HG03280 (cell line): ENCODE results near the gene HPSE2.
"Not testable (repeated sequence)": the region's sequence is repeated elsewhere in the genome, so short reads cannot be mapped to it uniquely, and the experiment has no call there.

Experiments used
- ATAC-seq: cut with Tn5 transposase; IDR thresholded peaks from one replicate; pipeline ENCODE4 v1.9.1; 2021; ENCODE audit warnings: mild to moderate bottlenecking, moderate library complexity; ENCODE audit not compliant: unreplicated experiment

HPSE2 gene

DNA sequence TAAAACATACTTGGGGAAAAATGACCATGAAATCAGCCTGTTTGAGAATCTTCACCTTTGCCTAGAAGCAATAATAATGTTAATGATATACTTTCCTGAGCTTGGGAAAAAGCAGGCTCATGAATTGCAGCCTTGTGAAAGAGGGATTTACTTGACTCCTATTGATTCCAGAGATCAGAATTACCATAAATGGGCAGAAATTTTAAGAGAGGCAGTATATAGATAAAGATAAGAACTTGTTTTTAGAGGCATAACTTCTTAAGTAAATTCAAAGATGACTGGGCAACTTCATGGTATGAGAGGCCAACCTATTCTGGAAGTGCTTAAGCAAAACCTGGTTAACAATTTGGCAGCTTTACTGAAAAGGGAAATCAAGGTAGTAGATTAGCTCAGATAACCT, 225.4 kb downstream of the HPSE2 start:
- no peak for ATAC-seq

DNA sequence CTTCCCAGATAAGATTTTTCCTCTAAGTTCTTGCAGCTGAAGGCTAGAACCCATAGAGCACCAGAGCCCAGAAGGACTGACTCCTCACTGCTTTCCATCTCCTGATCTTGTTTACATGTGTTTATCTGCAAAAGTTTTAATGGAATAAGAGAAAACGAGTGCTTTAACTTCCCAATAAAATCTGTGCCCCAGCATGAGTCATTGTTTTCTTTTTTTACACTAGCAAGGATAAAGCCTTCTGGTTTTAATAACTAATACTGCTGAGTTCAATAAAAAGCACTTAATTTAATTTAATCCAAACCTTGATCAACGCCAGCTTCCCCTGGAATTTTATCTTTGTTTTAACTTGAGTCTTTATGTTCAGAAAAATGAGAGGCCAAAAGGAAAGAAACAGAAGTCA, 227.6 kb downstream of the HPSE2 start:
- no peak for ATAC-seq

DNA sequence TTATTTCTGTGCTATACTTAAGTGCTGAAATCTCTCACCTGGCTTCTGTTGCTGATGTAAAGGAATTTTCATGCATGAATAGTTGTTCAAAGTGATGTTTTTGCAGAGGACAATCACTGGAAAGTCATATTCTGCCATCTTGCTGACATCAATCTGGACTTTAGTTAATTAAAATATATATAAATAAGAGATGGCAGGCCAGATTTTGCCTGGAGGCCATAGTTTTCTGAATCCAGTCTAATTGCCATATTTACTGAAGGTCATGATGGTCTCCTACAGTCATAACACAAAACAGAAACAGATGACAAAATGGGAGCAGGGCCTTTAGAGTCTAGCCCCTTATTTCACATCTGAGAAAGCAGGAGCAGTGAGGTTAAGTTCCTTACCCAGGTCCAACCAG, 228.2 kb downstream of the HPSE2 start:
- ATAC-seq = no peak

DNA sequence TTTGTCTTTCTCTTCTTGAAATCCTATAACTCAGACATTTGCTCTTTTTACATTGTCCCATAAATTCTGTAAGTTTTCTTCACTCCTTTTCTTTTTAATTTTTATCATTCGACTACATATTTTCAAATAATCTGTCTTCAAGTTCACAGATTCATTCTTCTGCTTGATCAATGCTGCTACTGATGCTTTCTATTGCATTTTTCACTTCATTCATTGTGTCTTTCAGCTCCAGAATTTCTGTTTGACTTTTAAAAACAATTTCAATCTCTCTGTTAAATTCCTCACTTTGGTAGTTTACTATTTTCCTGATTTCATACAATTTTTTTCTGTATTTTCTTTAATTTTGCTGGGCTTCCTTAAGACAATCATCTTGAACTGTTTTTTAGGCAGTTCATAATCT, 230.4 kb downstream of the HPSE2 start:
- ATAC-seq = no peak

DNA sequence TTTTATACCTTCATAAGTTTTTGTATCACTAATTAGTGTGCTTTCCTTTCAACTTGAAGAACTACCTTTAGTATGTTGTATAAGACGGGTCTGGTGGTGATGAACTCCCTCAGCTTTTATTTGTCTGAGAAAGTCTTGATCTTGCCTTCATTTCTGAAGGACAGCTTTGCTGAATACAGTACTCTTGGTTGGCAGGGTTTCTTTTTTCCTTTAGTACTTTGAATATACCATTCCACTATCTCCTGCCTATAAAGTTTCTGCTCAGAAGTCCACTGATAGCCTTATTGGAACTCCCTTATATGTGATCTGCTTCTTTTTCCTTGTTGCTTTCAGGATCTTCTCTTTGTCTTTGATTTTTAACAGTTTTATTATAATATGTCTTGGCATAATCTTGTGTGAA, 230.9 kb downstream of the HPSE2 start:
- ATAC-seq = no peak

DNA sequence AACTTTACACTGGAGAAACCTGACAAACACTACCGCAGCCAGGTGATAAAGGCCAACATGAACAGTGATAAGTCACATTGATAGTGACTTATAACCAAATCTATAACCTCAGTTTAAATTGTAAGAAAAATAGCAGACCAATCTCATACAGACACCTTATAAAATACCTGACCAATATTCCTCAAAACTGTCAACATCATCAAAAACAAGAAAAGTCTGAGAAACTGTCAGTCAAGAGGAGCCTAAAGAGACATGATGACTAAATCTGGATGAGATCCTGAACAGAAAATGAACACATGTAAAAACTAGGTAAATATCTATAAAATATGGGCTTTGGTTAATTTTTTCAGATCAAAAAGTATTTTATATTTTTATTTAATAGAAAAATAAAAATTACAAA, 233.3 kb downstream of the HPSE2 start:
- no peak for ATAC-seq

DNA sequence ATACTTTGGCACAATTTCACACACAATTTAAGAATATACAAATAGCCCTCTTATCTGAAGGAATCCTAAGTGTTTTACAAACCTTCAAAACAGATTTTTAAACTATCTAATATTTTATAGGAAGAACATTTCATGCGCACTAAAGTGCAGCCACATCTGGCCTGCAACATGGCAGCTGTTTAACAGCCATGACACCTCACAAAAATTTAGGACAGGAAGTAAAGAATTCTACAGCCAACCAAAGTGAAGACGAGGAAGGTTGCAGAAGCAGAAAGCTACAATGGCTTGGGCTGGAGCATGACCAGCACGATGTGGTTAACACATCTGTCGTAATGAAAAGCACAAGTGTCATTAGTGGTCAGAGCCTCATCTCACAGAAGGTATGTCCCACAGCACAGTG, 238.1 kb downstream of the HPSE2 start:
- ATAC-seq = no peak

DNA sequence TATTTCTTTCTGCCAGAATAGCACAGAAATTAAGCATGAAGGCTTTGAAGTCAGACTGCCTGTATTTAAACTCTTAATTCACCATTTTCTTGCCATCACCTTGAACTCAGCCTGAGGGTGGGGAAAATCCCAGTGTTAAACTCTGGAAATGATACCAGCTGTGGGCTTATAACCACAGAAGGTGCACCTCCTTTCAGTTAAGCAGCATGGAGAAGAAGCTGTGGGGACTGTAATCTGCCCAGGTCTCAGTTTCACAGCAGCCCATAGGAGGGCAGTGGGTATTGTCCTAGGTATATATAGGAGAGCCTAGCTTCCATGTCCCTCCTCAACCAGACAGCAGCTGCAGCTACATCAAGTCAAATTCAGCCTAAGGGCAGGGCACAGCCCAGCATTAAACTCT, 241.6 kb downstream of the HPSE2 start:
- ATAC-seq = no peak

DNA sequence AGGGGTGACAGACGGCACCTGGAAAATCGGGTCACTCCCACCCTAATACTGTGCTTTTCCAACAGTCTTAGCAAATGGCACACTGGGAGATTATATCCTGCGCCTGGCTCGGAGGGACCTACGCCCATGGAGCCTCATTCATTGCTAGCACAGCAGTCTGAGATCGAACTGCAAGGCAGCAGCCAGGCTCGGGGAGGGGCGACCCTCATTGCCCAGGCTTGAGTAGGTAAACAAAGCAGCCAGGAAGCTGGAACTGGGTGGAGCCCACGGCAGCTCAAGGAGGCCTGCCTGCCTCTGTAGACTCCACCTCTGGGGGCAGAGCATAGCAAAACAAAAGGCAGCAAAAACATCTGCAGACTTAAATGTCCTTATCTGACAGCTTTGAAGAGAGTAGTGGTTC, 251.9 kb downstream of the HPSE2 start:
- not testable (repeated sequence) for ATAC-seq

DNA sequence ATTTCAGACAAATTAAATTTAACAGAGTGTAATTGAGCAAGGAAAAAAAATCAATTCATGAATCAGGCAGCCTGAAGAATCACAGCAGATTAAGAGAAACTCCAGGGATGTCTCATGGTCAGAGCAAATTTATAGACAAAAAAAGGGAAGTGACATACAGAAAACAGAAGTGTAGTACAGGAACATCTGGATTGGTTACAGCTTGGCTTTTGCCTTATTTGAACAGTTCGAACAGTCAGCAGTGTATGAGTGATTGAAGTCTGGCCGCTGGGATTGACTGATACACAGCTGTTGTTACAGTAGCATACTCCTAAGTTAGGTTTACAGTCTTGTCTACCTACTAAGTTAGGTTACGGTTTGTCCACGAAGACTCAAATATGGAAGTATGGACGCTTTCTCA, 255.3 kb downstream of the HPSE2 start:
- no peak for ATAC-seq

DNA sequence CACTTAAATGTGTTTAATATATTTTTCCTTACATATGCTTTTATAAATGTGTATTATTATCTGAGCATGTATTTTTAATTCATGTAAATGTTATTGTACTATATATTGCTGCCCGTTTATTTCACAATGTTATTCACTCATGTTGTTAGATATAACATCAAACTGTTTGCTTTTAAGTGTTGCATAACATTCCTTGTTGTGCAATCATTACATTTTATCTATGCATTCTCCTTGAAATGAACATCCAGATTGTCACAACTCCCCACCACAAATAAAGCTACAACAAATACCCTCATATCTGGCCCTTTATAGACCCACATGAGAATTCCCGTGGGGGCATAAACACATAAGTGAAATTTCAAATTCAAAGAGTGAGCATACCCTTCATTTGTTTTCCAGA, 264.2 kb downstream of the HPSE2 start:
- ATAC-seq = no peak

DNA sequence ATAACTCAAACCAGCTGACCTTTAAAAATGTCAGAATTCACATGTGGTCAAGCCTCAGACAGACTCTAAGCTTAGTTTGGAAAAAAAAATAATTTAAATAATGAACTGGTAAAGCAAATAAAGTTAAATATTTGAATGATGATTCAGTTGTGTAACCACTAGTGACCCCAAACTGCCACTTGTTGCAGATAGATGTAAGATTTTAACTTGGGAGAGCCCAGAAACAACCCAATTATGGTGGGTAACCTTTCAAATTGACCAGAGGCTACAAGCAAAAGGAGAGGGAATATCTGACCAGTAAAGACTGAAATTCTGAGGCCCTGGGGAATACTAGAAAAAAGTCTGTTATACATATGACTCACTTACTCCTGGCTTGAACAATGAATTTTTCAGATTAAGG, 268.1 kb downstream of the HPSE2 start:
- ATAC-seq = no peak

DNA sequence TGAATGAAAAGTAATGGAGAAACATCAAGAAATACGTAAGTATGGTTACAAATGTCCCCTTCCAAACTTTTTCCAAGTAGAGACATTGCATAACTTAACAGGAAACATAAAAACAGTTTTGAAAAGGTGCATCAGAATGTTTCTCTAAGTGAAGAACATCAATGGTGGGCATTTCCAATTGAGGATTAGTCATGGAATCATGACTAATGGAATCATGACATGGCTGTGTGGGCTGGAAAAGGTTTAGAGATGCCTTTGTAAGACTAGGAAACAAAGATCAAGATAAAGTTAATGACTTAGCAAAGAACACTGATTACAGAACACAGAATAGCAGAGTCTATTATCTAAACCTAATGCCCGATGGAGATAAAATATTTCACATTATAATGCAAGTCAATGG, 272.0 kb downstream of the HPSE2 start:
- ATAC-seq = no peak

DNA sequence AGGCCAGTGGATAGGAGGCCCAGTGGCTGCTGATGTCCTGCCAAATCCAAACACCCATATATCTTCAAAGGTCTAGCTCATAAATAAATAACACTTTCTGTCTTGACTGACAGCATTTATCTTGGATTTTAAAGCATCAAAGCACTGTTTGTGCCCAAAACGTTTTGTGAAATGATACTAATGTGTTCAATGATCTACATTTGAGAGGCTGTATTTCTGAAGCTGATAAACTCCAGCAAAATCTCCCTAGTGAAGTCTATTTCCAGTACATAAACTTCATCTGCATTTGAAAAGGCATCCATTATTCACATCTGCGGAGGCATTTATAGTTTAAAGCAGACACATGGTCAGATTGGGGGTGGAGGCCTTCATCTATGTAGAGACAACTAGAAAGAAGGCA, 276.3 kb downstream of the HPSE2 start:
- no peak for ATAC-seq

DNA sequence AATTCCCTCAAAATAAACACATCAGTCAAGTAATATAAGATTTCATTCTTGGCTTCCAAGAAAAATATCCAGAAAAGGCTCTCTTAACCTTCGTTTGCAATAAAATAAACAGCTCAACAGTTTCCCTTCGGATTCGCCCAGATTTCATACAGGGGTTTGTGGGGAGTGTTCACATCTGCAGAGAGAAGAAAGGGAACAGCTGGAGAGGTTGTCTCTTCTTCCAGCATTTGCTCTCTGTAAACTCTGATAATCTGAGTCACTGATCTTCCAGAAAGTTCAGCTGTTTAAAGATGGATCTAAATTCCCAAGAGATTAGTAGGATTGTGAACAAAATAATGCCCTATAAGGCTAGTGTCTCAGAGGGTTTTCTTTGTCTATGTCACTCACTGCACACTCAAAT, 277.9 kb downstream of the HPSE2 start:
- no peak for ATAC-seq

DNA sequence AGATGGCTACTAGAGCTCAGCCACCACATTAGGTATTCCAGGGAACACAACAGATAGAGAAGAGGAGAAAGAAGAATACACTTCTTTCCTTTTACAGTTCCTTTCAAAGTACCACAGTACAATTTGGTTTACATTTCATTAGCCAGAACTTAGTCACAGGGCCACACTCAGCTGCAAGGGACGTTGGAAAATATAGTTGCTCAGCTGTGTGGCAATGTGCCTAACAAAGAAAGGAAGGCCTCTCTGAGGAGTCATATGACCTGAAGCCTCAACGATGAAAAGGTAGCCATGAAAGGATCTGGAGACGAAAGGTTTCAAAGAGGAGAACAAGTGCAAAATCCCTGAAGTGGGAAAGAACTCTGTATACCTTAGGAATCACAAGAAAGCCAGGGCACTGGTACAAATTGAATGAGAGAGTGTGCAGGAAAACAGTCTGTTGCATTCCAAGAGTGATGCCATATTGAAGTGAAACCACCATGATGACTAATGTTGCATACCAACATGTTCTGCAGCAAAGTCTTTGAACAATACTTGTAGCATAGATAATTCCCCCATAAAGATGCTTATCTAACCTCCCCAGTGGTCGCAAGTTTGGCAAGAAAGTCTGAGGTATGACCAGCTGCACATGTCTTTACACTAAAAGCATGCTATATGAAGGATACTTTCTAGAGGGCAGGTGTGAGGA, 278.9 kb downstream of the HPSE2 start:
- no peak for ATAC-seq

DNA sequence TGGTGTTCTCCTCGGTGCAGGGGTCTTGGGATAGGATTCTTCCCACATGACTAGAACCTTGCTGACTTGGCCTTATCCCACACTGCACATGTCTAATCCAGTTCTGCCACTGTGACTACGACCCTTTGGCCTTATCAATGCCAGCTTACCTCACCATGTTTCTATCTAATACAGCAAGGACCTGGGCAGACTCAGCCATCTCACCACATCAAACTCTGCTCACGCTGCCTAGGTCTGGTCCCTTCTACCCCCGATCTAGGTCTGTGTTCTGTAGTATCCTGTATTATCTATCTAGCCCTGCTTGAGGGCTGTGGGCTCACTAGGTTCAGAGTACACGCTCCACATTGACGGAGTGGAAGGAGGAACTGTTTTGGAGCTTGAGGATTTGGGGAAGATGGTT, 282.4 kb downstream of the HPSE2 start:
- ATAC-seq = no peak

DNA sequence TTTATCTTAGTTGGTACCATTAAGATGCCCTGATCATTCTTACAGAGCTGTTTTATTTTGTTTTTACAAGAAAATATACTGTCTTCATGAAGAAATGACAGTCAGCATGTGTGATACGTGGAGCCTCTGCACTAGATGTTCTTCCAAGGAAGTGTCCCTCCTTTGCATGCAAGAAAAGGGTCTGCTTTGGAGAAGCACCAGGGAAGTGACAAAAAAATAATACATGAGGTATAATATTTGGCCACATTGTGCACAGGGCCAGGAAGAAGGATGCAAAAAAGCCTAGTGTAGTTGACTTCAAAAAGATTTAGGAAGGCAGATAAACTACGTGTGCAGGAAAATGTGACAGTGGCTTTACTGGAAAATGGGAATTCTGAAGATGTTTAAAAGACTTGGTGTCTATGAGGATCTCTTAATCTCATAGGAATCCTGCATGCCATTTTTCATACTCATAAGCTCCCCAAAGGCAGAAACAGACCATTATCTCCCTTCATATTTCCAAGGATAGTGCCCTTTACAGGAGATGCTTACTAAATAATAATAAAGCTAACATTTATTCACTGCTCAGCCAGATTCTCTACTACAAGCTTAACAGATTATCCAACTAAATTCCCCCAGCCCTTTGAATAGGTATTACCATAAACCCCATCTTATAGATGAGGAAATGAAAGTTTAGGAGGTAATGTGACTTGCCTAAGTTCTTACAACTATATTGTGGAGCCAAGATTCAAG, 284.2 kb downstream of the HPSE2 start:
- no peak for ATAC-seq

DNA sequence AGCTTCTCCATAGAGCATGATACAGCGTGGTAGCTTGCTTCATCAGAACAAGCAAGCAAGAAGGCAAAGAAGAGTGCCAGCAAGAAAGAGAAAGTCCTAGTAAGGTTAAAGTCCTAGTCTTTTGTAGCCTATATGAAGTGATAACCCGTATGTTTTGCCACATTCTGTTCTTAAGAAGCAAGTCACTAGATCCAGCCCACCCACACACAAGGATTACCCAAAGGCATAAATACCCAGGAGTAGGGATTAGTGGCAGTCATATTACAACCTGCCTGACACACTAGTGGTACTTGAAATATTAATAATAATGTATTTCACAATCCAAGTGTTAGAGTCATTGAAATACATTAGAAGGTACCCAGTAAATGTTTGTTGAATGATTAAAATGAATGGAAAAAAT, 285.5 kb downstream of the HPSE2 start:
- no peak for ATAC-seq

DNA sequence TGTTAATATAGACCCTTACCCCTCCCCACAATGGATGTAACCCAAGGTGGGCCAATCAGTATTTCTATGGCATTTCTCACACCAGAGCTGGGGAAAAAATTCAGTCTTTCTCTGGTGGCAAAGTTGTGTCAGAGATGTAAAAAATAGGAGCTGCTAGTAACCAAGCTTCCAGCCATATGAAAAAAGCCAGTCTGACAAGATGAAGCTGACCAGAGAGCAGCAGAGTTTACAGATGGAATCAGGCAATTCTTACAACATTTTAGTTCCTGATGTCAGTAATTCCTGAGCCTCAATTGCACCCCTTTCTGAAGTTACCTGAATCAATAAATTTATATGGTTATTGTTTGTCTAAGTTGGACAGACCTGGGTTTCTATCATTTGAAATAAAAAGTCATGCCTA, 286.3 kb downstream of the HPSE2 start:
- no peak for ATAC-seq

DNA sequence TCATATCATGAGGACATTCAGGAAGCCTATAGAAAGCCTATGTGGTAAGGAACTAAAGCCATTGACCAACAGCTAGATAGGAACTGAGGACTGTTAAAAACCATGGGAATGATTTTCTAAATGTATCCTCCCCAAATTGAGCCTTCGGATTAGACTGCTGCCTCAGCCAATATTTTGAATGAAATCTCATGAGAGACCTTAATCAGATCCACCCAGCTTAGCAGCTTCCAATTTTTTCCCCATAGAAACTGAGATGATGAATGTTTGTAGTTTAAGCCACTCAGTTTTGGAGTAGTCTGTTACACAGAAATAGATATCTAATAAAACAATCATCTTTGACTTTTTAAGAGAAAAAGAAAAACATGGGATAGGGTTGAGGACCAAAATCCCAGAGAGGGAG, 292.0 kb downstream of the HPSE2 start:
- ATAC-seq = no peak

DNA sequence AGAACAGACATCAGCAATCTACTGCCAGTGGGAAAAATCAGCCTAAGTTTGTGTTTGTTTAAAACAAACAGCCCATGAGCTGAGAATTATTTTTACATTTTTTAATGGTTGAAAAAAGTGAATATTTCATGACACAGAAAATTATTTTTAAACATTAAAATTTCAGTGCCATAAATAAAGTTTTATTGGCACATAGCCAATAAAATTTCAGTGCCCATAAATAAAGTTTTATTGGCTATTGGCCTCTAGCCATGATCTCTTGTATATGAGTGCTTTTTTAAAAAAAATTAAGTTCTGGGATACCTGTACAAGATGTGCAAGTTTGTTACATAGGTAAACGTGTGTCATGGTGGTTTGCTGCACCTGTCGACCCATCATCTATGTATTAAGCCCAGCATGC, 305.9 kb downstream of the HPSE2 start:
- ATAC-seq = no peak

DNA sequence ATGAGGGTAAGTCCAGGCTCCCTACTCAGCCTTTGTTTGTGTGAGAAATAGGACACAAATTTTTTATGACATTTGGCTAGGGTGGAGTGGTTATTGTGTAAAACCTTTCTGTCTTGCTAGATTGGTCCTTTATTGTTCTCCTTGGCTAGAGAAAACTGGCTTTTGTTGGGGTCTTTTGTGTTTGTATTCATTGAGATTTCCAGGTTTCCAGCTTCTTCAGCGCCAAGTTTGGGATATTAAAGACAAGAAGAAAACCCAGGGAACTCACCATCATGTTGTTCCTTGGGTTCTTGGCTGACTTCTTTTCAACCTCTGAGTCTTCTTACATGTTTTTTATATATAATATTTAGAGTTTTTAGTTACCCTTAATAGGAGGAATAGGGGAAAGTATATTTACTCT, 310.0 kb downstream of the HPSE2 start:
- no peak for ATAC-seq
